HG02943 (cell line): ENCODE data around the gene TGFBR1.
"Not testable (repeated sequence)": the region's sequence is repeated elsewhere in the genome, so short reads cannot be mapped to it uniquely, and the experiment has no call there.

Experiments used
- ATAC-seq: cut with Tn5 transposase; IDR thresholded peaks from one replicate; pipeline ENCODE4 v1.9.1; 2021; ENCODE audit warnings: mild to moderate bottlenecking, low read depth, moderate library complexity; ENCODE audit not compliant: unreplicated experiment

TGFBR1 gene

GRCh38 chr9:99075246-99075912 lies 29.5 kb upstream of the TGFBR1 start:
- no peak for ATAC-seq

- ATAC-seq, result no peak
These were observed 28.9 kb upstream of the TGFBR1 start for GRCh38 chr9:99076030-99076429.

- ATAC-seq, result no peak
These were observed 28.3 kb upstream of the TGFBR1 start for GRCh38 chr9:99076483-99077171.

DNA sequence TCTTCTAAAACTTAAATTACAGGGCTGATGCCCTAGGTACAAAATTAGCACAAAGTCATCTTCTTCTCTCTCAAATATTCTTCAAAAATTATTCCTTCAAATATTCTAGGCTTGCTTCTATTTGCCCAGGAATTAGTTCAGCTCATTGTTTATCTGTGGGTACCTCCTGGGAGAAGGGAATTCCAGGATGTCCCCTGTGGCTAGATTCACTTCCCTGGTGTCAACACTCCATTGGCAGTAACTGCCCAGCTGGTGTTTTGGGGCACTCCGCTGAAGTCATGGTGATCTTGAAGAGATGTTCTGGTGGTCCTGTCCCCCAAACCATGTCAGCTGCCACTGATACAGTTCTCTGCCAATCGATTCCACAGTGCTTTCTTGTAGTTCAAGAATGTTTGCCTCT lies 26.2 kb upstream of the TGFBR1 start:
- no peak for ATAC-seq

DNA sequence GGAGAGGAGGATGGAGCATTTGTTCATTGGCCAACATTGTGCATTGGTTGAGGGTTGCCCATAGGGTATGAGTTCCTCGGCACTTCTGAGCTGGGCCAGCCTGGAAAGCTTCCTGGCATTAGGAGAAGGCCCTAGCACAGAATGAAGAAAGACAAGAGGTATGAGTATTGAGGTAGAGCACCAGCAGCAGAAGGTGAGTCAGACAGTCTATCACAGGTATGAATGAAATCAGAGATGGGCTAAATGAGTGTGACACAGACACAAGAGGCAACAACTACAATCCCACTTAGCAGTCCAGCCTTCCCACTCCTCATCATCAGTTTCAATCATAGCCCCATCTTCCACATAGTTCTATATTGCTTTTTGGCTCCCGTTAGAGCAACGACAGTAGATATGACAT lies 25.4 kb upstream of the TGFBR1 start:
- no peak for ATAC-seq

DNA sequence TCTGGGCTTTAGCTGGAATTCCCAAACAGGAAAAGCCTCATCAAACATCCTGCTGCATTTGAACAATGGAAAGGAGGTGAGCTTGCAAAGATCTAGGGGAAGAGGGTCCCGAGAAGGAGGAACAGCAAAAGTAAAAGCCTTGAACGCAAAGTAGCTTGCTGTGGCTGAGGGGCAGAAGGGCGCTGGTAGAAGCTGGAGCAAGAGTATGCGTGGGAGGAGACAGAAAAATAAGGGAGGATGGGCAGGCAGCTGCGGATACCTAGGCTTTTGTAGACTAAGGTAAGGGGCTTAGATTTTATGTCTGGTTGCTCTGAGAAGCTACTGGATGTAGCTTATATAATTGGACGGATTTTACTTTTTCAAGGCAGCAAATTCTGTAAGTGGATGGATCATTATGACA lies 21.9 kb upstream of the TGFBR1 start:
- no peak for ATAC-seq

- no peak for ATAC-seq
These were observed 18.7 kb upstream of the TGFBR1 start for GRCh38 chr9:99085949-99086948.

GRCh38 chr9:99087462-99087861 lies 17.5 kb upstream of the TGFBR1 start:
- no peak for ATAC-seq

DNA sequence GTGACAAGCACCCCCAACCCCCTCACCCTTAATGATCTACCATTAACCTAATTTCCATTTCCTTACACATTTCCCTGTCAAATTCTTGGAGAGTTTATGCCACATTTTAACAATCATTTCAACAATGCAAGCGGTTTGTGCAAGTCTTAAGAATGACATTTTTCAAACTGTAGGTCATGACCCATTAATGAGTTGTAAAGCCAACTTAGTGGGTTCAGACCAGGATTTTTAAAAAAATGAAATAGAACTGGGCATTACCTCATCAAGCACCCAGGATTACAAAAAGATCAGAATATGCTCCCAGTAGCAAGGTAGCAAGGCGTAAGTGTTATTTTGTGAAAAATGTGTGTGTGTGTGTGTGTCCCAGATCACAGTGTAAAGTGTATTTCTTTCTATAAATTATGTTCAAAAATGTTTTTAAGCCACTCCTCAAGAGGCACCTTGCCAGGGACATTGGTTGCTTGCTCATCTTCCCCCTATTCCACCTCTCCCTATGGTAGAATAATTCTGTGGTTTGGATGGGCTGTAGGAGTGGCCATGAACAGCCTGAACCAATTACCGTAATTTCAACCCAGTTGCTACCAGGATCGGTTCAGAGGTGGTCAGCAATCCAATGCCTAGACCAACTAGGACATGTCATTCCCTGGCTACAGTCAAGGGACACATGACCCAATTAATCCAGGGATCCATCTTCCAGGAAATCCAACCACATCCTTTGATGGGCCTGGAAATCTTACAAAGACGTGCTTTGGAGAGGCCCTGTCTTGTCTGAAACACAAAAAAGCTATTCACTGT lies 14.4 kb upstream of the TGFBR1 start:
- ATAC-seq, result no peak

DNA sequence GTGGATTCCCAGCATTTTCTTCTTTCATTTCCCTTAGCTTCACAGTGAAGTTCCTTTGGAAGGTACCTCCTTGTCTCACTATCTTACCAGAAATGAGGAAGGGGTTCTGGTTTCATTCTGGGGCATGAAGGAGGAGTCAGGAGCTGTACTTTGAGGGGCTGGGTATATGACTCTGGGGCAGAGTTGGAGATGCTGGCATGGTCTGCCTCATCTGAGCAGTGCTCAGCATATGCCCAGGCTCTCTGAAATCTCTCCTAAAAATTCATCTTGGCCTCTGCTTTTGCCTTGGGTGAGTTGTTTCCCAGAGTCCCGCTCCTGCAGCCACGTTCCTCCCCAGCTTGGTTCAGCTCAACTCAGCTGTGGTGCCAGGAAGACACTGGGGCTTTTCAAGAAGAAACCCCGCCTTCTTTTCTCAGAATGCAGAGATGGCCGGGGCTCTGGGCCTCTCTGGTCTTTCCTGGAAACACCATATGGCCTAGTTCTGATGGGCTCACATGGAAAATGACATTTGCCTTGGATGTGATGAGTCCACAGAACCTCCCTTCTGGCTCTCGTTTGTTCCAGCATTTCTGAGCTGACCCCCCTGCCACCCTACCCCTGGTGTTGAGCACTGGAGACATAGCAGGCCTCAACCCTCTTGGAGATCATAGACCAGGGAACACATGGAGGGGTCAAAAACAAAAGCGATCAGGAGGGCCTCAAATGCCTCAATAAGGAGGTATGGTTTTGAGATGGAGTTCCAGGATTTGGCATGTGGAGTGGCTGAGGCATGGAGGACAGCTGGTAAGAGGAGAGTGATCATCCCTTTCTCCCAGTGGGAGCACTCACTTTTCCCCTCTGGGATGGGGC lies 12.0 kb upstream of the TGFBR1 start:
- ATAC-seq, result no peak

- ATAC-seq, result no peak
These were observed 11.5 kb upstream of the TGFBR1 start for GRCh38 chr9:99093492-99093791.

- no peak for ATAC-seq
These were observed 9.3 kb upstream of the TGFBR1 start for GRCh38 chr9:99095565-99095964.

- no peak for ATAC-seq
These were observed 8.5 kb upstream of the TGFBR1 start for GRCh38 chr9:99096409-99096808.

DNA sequence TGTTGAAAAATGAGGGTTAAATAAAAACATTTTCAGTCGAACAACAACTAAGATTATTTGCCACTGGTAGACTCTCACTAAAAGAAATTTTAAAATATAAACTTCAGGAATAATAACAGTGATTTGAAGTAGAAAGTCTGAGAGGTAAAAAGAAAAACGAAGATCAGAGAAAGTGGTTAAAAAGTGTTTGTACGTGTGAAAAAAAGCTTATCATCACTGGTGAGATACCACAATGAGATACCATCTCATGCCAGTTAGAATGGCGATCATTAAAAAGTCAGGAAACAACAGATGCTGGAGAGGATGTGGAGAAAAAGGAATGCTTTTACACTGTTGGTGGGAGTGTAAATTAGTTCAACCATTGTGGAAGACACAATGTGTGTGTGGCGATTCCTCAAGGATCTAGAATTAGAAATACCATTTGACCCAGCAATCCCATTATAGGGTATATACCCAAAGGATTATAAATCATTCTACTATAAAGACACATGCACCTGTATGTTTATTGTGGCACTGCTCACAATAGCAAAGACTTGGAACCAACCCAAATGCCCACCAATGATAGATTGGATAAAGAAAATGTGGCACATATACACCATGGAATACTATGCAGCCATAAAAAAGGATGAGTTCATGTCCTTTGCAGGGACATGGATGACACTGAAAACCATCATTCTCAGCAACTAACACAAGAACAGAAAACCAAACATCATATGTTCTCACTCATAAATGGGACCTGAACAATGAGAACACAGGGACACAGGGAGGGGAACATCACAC lies 4.9 kb upstream of the TGFBR1 start:
- not testable (repeated sequence) for ATAC-seq

GRCh38 chr9:99101271-99101670 lies 3.6 kb upstream of the TGFBR1 start:
- no peak for ATAC-seq

- ATAC-seq, result no peak
These were observed 3.1 kb upstream of the TGFBR1 start for GRCh38 chr9:99101812-99102211.

GRCh38 chr9:99103054-99103895 lies 1.6 kb upstream of the TGFBR1 start:
- ATAC-seq, result no peak

- ATAC-seq, result no peak
These were observed 933 bp upstream of the TGFBR1 start for GRCh38 chr9:99103901-99104458.
